Activated CD4-positive, alpha-beta T cell treated with anti-CD3 and anti-CD28 coated beads, Interleukin-2, amount 50 U/mL, for 16 hours (primary cell): Measurements from ENCODE around the gene SFTPB.
A peak's percentile ranks its signal among the peaks of the same experiment; 100 is the strongest.
"Not testable (repeated sequence)": the region's sequence is repeated elsewhere in the genome, so short reads cannot be mapped to it uniquely, and the experiment has no call there.

Experiments used
- DNase-seq: peaks from one replicate; pipeline ENCODE4 v3.0.0-alpha.2; 2020

The SFTPB gene

GRCh38 chr2:85652056-85652455, 15.9 kb downstream of the SFTPB start:
- no peak for DNase-seq

GRCh38 chr2:85651097-85651496, 16.9 kb downstream of the SFTPB start:
- DNase-seq: no peak

- DNase-seq: no peak
Measured at GRCh38 chr2:85650456-85650855, 17.5 kb downstream of the SFTPB start.

- no peak for DNase-seq
Measured at GRCh38 chr2:85649201-85650190, 18.5 kb downstream of the SFTPB start.

- DNase-seq: peak; percentile 37
Measured at GRCh38 chr2:85648619-85649018, 19.4 kb downstream of the SFTPB start.

- DNase-seq: no peak
Measured at GRCh38 chr2:85647823-85648526, 20.0 kb downstream of the SFTPB start.

- DNase-seq: no peak
Measured at GRCh38 chr2:85646166-85646565, 21.8 kb downstream of the SFTPB start.

GRCh38 chr2:85644909-85645308, 23.1 kb downstream of the SFTPB start:
- DNase-seq: no peak

- peak; percentile 59 for DNase-seq
Measured at GRCh38 chr2:85642725-85643124, 25.3 kb downstream of the SFTPB start.

- no peak for DNase-seq
Measured at GRCh38 chr2:85635636-85636035, 32.4 kb downstream of the SFTPB start.

GRCh38 chr2:85635011-85635410, 33.0 kb downstream of the SFTPB start:
- DNase-seq: no peak

GRCh38 chr2:85631316-85631715, 36.7 kb downstream of the SFTPB start:
- no peak for DNase-seq

- DNase-seq: peak; percentile 49
Measured at GRCh38 chr2:85628658-85629057, 39.3 kb downstream of the SFTPB start.

- no peak for DNase-seq
Measured at GRCh38 chr2:85623991-85624390, 44.0 kb downstream of the SFTPB start.

- DNase-seq: no peak
Measured at GRCh38 chr2:85621338-85621737, 46.7 kb downstream of the SFTPB start.

GRCh38 chr2:85619617-85620016, 48.4 kb downstream of the SFTPB start:
- no peak for DNase-seq

- not testable (repeated sequence) for DNase-seq
Measured at GRCh38 chr2:85617723-85618122, 50.3 kb downstream of the SFTPB start.

GRCh38 chr2:85615413-85615728, 52.6 kb downstream of the SFTPB start:
- DNase-seq: no peak

- DNase-seq: peak; percentile 21
Measured at GRCh38 chr2:85614757-85615156, 53.2 kb downstream of the SFTPB start.

GRCh38 chr2:85613717-85614515, 54.1 kb downstream of the SFTPB start:
- DNase-seq: no peak

- peak; percentile 93 for DNase-seq
Measured at GRCh38 chr2:85611705-85612587, 56.1 kb downstream of the SFTPB start, which contains the start of gene C2orf68. TSS of gene C2orf68 (minus strand) at chr2:85612066. CDS start at chr2:85611984, 82 bp downstream.

- DNase-seq: no peak
Measured at GRCh38 chr2:85611217-85611704, 56.7 kb downstream of the SFTPB start.
